Stomach (tissue), 4 donors: ENCODE results near the gene FNBP1L.

Source experiments
- CTCF ChIP-seq, 7 experiments: fragments of 450-650 bp in 4 of 7; fragments of 200-600 bp in 3 of 7; sonication (generic) in 3 of 7; IDR thresholded peaks; one replicate each; pipeline ENCODE4 v1.5.1; 2016 to 2019; ENCODE audit warnings: antibody characterized with exemption in 7 of 7, control low read depth in 2 of 7, mild to moderate bottlenecking in 1 of 7
- POLR2A ChIP-seq, 4 donors: fragments of 450-650 bp; IDR thresholded peaks; one replicate each; pipeline ENCODE4 v1.6.1; 2016; ENCODE audit warnings: antibody characterized with exemption in 4 of 4, control low read depth in 2 of 4, mild to moderate bottlenecking in 1 of 4, moderate library complexity in 1 of 4

DNA sequence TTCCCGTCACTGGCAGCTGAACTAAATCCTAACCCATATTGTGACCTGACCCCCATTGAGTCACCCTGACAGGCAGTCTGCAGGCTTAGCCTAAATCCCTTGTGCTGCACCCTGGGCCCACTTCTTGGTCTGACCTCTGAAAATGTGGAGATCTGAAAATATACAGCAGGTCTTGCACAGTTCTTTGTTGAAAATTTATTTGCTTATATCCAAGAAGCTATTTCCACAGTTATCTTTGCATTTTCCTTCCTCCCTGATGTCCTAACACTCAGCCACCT lies 146.6 kb downstream of the FNBP1L start:
- no peak for TF ChIP-seq CTCF (IDR thresholded peaks at IDR 0.05)
- TF ChIP-seq POLR2A (IDR thresholded peaks at IDR 0.05), result no peak
